H1 (cell line): Measurements from ENCODE around the gene ASIC5.

Source experiments
- EP300 ChIP-seq, 2 experiments: IDR thresholded peaks; 1 replicate in 1 of 2; 2 replicates in 1 of 2; pipeline ENCODE4 v1.6.1; 2011 to 2012; ENCODE audit warnings: low read depth in 2 of 2, low read length in 2 of 2, mild to moderate bottlenecking in 2 of 2, borderline replicate concordance in 1 of 2, inconsistent platforms in 1 of 2, moderate library complexity in 1 of 2
- KDM5A ChIP-seq: fragments of 200-600 bp; IDR thresholded peaks from 2 replicates; pipeline ENCODE4 v1.7.1; 2012; ENCODE audit warnings: mild to moderate bottlenecking, low read length, inconsistent platforms, mixed read lengths
- NANOG ChIP-seq: IDR thresholded peaks from 2 replicates; pipeline ENCODE4 v1.6.1; 2011; ENCODE audit warnings: low read length, low read depth, mild to moderate bottlenecking, inconsistent platforms; ENCODE audit not compliant: insufficient read depth, poor library complexity, severe bottlenecking
- SP1 ChIP-seq: IDR thresholded peaks from 2 replicates; pipeline ENCODE4 v1.6.1; 2011; ENCODE audit warnings: low read depth, low read length

GRCh38 chr4:155842080-155842479 lies 24.0 kb downstream of the ASIC5 start:
- TF ChIP-seq NANOG (no peak), EP300 (IDR thresholded peaks at IDR 0.05; ENCODE audit: borderline replicate concordance in 1 of 2, low read depth in 2 of 2, low read length in 2 of 2) (no peak), SP1 (no peak), KDM5A (no peak)
